K562 treated with DMSO at 1 percent for 4 hours (cell line): ENCODE results near the gene PPP1R16B. TPM values are rescaled to one million over a fixed set of nuclear protein-coding genes. Genes with fewer than 3 reads are reported as not detected.

Experiments
- total RNA-seq: library from RNA; unstranded; fragments of 300-600 nt; gene quantifications from 2 replicates; pipeline ENCODE4 v1.2.3, GENCODE V29; 2022; ENCODE audit not compliant: insufficient read depth

The PPP1R16B gene
- total RNA-seq, result 11.4 and 12.0 TPM in 2 replicates

DNA sequence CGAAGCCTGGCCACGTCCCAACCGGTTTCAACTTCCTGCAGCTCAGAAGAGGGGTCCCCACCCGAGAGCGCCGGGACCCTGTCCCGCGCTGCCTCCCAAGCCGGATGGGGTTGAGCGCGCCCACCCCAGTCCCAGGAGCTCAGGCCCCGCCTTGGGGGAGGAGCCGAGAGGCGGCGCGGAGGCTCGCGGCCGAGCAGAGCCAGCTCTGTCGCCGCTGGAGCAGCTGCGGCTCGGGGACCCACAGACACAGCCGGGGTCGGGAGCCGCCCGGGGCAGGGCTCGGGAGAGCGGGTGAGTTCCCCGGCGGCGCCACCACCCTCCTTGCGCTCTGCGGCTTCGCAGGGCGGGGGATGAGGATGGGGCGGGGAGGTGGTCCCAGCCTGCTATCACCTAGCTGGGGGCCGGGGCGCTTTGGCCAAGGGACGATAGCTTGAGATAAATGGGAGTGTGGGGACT lies at the start of gene PPP1R16B:
TSS of gene PPP1R16B (plus strand) at position 196 of the 456 bp plus-strand sequence. CDS start 30,229 bp downstream, outside the sequence.

DNA sequence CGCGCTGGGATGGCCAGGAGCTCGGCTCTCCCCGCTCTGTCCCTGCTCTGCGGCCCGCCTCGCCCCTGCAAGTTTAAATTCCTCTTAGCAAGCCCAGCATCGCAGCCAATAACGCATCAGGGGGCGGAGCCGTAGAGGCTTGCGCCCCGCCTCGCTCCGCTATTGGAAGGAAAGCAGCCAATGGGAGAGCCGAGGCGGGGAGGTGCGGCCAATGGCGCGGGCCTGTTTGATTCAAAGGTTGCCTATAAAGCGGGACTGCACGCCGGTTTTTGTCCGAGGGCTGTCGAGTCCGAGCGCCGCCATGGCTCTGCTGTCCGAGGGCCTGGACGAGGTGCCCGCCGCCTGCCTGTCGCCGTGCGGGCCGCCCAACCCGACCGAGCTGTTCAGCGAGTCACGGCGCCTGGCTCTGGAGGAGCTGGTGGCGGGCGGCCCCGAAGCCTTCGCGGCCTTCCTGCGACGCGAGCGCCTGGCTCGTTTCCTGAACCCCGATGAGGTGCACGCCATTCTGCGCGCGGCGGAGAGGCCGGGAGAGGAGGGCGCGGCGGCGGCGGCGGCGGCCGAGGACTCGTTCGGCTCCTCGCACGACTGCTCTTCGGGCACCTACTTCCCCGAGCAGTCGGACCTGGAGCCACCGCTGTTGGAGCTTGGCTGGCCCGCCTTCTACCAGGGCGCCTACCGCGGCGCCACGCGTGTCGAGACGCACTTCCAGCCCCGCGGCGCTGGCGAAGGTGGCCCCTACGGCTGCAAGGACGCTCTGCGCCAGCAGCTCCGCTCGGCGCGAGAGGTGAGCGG lies 120.8 kb downstream of the PPP1R16B start, which contains the start of gene FAM83D:
TSS of gene FAM83D (plus strand) at position 276 of the 792 bp plus-strand sequence. CDS start at position 302, 26 bp downstream.

DNA sequence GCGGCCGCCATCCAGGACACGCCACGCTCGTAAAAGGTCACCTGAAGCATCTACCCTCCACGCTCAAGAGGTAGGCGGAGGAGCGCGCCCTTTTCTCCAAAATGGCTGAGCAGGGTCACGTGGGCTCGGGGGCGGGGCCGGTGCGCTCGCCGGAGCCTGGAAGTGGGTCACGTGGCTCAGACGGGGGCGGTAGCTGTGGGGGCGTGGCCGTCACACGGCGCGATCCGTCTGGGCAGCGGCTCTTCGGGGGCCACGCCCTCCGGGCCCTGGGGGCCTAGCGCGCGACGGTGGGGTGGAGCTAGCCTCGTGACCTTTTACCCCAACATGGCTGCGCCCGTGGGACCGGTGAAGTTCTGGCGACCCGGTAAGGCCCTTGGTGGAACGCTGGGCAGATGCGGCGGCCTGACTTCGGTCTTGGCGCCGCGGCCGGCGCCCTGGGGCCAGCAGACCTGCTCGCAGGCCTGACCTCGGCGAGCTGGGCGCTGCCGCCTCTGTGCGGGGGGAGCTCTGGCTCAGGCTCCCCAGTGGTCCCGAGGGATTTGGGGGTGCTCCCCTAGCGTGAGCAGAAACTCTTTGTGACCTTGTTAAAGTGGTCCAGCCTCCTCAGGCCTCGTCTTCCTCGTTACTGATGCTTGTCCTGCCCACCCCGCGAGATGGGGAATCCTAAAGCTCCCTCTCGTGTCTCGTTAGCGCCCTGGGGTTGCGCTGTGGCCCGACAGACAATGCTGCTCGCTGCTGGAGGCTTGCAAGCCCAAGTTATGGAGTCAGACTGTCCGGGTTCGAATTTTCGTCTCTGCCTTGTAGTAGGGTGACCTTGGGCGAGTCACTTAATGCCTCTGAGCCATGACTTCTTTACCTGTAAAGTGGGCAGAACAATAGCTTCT lies 156.8 kb downstream of the PPP1R16B start, which contains the start of gene DHX35:
TSS of gene DHX35 (plus strand) at position 301 of the 884 bp plus-strand sequence. CDS start at position 325, 24 bp downstream.

Other genes with a start within 250 kb of the PPP1R16B start
- gene ADIG, start 224.5 kb upstream of the PPP1R16B start, total RNA-seq, result not detected in 2 replicates
- not detected in 2 replicates for gene ARHGAP40, start 203.9 kb upstream of the PPP1R16B start, total RNA-seq
- not detected in 2 replicates for gene SLC32A1, start 81.2 kb upstream of the PPP1R16B start, total RNA-seq
- 9.6 and 10.2 TPM in 2 replicates for gene ACTR5, start 57.2 kb upstream of the PPP1R16B start, total RNA-seq
- 16.9 and 18.9 TPM in 2 replicates for gene FAM83D, start 120.7 kb downstream of the PPP1R16B start, total RNA-seq
- 3.9 and 5.7 TPM in 2 replicates for gene DHX35, start 156.6 kb downstream of the PPP1R16B start, total RNA-seq